ENCODE measurements around the gene INPPL1.
"Not testable (repeated sequence)": the region's sequence is repeated elsewhere in the genome, so short reads cannot be mapped to it uniquely, and the experiment has no call there.

Gene INPPL1

DNA sequence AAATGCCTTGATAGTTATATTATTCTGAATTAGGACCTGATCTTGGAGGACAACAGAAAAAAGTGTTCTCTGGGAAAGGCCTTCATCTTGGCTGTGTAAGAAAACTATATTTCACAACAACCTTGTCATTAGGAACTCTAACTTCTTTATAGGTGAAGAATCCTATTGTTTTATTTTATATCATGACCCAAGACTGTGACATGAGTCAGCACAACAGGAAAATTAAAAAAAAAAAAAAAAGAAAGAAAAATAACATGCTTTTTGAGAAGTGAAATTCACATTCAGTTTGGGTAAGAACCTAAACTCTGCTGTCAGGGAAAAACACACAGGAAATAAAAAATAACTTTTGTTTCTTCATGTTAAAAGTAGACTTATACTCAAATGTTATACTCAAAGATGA lies 19.7 kb upstream of the INPPL1 start:
- H3K27me3 ChIP-seq (ENCODE audit: insufficient read depth, low read length, poor library complexity): no peaks in the 10 kb centered on the region
- no peak overlapping the region for H2AFZ ChIP-seq (ENCODE audit: low read depth, low read length)
- DNase-seq (no peak), ATAC-seq (ENCODE audit: insufficient read depth, low read depth) (no peak)
- H3K9ac ChIP-seq (ENCODE audit: low read depth, low read length): no peak overlapping the region
- no peaks in the 10 kb centered on the region for H3K36me3 ChIP-seq (ENCODE audit: insufficient read depth, low read length)
- no peak overlapping the region for H3K27ac ChIP-seq (ENCODE audit: low read length)
- no peak overlapping the region for H3K4me2 ChIP-seq (ENCODE audit: insufficient read depth, low read length)
- TF ChIP-seq EZH2 (IDR thresholded peaks at IDR 0.05; ENCODE audit: borderline replicate concordance, low read depth, low read length, severe bottlenecking): no peak
- no peaks in the 10 kb centered on the region for H3K4me1 ChIP-seq (ENCODE audit: insufficient read depth, low read length)
- H4K20me1 ChIP-seq (ENCODE audit: insufficient read depth, low read length): no peaks in the 10 kb centered on the region
- H3K79me2 ChIP-seq (ENCODE audit: insufficient read depth, low read length): no peaks in the 10 kb centered on the region
- H3K9me3 ChIP-seq (ENCODE audit: insufficient read depth, low read length, severe bottlenecking): peaks cover 4% of the 10 kb centered on the region
- H3K4me3 ChIP-seq (ENCODE audit: low read depth in 1 of 2, low read length in 2 of 2): no peak overlapping the region

DNA sequence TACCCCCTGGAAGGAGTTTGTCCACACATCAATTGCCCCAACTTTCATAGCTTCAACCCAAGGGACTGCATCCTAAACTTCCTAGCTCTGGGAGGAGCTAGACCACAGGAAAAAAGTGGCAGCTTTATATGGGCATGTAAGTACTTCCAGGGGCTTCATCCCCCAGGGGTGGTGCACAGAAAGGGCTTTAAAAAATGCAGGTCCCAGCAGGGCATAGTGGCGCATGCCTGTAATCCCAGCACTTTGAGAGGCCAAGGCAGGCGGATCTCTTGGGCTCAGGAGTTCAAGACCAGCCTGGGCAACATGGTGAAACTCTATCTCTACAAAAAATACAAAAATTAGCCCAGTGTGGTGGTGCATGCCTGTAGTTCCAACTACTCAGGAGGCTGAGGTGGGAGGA lies 17.8 kb upstream of the INPPL1 start:
- H3K9ac ChIP-seq (ENCODE audit: low read depth, low read length); H3K79me2 ChIP-seq (ENCODE audit: insufficient read depth, low read length); H3K4me2 ChIP-seq (ENCODE audit: insufficient read depth, low read length); H4K20me1 ChIP-seq (ENCODE audit: insufficient read depth, low read length); H3K4me3 ChIP-seq (ENCODE audit: low read depth in 1 of 2, low read length in 2 of 2); H3K27ac ChIP-seq (ENCODE audit: low read length); H3K27me3 ChIP-seq (ENCODE audit: insufficient read depth, low read length, poor library complexity); DNase-seq; ATAC-seq (ENCODE audit: insufficient read depth, low read depth); H3K4me1 ChIP-seq (ENCODE audit: insufficient read depth, low read length); H2AFZ ChIP-seq (ENCODE audit: low read depth, low read length); H3K9me3 ChIP-seq (ENCODE audit: insufficient read depth, low read length, severe bottlenecking); H3K36me3 ChIP-seq (ENCODE audit: insufficient read depth, low read length): not testable (repeated sequence)

DNA sequence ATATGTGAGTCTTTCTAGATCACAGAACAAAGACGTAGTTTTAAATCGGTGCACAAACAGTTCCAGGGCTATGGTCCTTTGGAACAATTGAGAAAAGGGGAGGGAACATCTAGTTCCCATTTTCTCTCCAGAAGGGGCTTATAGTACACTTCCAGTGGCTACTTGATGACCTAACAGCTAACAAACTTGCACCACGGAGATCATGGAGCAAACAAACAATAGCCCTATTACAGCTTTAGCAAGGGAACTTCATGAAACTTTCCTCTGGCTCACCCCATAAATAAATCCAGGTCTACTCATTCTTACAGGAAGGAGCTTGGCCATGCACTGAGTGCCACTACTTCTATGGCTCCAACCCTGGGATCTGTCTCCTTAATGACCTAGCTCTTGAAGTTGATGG lies 16.3 kb upstream of the INPPL1 start:
- Histone ChIP-seq H2AFZ (ENCODE audit: low read depth, low read length) (no peak overlapping the region), H3K27ac (ENCODE audit: low read length) (no peak overlapping the region), H4K20me1 (ENCODE audit: insufficient read depth, low read length) (no peaks in the 10 kb centered on the region), H3K27me3 (ENCODE audit: insufficient read depth, low read length, poor library complexity) (no peaks in the 10 kb centered on the region), H3K9ac (ENCODE audit: low read depth, low read length) (no peak overlapping the region), H3K36me3 (ENCODE audit: insufficient read depth, low read length) (no peaks in the 10 kb centered on the region), H3K79me2 (ENCODE audit: insufficient read depth, low read length) (no peaks in the 10 kb centered on the region), H3K4me2 (ENCODE audit: insufficient read depth, low read length) (no peak overlapping the region), H3K9me3 (ENCODE audit: insufficient read depth, low read length, severe bottlenecking) (peaks cover 4% of the 10 kb centered on the region), H3K4me1 (ENCODE audit: insufficient read depth, low read length) (no peaks in the 10 kb centered on the region), H3K4me3 (ENCODE audit: low read depth in 1 of 2, low read length in 2 of 2) (no peak overlapping the region)
- DNase-seq (no peak), ATAC-seq (ENCODE audit: insufficient read depth, low read depth) (no peak)
- TF ChIP-seq EZH2 (IDR thresholded peaks at IDR 0.05; ENCODE audit: borderline replicate concordance, low read depth, low read length, severe bottlenecking): no peak
- TF ChIP-seq, protein P1, sequence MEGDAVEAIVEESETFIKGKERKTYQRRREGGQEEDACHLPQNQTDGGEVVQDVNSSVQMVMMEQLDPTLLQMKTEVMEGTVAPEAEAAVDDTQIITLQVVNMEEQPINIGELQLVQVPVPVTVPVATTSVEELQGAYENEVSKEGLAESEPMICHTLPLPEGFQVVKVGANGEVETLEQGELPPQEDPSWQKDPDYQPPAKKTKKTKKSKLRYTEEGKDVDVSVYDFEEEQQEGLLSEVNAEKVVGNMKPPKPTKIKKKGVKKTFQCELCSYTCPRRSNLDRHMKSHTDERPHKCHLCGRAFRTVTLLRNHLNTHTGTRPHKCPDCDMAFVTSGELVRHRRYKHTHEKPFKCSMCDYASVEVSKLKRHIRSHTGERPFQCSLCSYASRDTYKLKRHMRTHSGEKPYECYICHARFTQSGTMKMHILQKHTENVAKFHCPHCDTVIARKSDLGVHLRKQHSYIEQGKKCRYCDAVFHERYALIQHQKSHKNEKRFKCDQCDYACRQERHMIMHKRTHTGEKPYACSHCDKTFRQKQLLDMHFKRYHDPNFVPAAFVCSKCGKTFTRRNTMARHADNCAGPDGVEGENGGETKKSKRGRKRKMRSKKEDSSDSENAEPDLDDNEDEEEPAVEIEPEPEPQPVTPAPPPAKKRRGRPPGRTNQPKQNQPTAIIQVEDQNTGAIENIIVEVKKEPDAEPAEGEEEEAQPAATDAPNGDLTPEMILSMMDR (IDR thresholded peaks at IDR 0.05; ENCODE audit: borderline replicate concordance, extremely low read depth, low read length, poor library complexity, severe bottlenecking): no peak

DNA sequence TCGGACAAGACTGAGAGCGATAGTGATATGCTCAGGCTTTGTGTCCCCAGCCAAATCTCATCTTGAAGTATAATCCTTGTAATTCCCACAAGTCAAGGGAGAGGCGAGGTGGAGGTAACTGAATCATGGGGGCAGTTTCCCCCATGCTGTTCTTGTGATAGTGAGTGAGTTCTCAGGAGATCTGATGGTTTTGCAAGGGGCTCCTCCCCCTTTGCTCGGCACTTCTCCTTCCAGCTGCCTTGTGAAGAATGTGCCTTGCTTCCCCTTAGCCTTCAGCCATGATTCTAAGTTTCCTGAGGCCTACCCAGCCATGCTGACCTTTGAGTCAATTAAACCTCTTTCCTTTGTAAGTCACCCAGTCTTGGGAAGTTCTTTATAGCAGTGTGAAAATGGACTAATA lies 15.5 kb upstream of the INPPL1 start:
- peaks cover 4% of the 10 kb centered on the region for H3K9me3 ChIP-seq (ENCODE audit: insufficient read depth, low read length, severe bottlenecking)
- H3K4me2 ChIP-seq (ENCODE audit: insufficient read depth, low read length): no peak overlapping the region
- H3K9ac ChIP-seq (ENCODE audit: low read depth, low read length): no peak overlapping the region
- no peaks in the 10 kb centered on the region for H3K36me3 ChIP-seq (ENCODE audit: insufficient read depth, low read length)
- no peaks in the 10 kb centered on the region for H3K27me3 ChIP-seq (ENCODE audit: insufficient read depth, low read length, poor library complexity)
- H2AFZ ChIP-seq (ENCODE audit: low read depth, low read length): no peak overlapping the region
- no peaks in the 10 kb centered on the region for H3K4me1 ChIP-seq (ENCODE audit: insufficient read depth, low read length)
- no peak for DNase-seq
- no peaks in the 10 kb centered on the region for H4K20me1 ChIP-seq (ENCODE audit: insufficient read depth, low read length)
- no peak overlapping the region for H3K4me3 ChIP-seq (ENCODE audit: low read depth in 1 of 2, low read length in 2 of 2)
- H3K27ac ChIP-seq (ENCODE audit: low read length): no peak overlapping the region
- TF ChIP-seq, protein P1 (IDR thresholded peaks at IDR 0.05; ENCODE audit: borderline replicate concordance, extremely low read depth, low read length, poor library complexity, severe bottlenecking): no peak
- TF ChIP-seq EZH2 (IDR thresholded peaks at IDR 0.05; ENCODE audit: borderline replicate concordance, low read depth, low read length, severe bottlenecking): no peak
- no peak for ATAC-seq (ENCODE audit: insufficient read depth, low read depth)
- no peaks in the 10 kb centered on the region for H3K79me2 ChIP-seq (ENCODE audit: insufficient read depth, low read length)
